Progenitor cell of endocrine pancreas (in vitro differentiated cells): Measurements from ENCODE around the gene TNFRSF1B. TPM values are rescaled to one million over a fixed set of nuclear protein-coding genes. Genes with fewer than 3 reads are reported as not detected.

ENCODE experiments used
- DNase-seq: peaks from one replicate; pipeline ENCODE4 v3.0.0; 2021; ENCODE audit warnings: low spot score; ENCODE audit not compliant: unreplicated experiment
- H3K27ac Mint-ChIP-seq: 2 replicates; pipeline ENCODE4 v1.8.0; 2021; ENCODE audit warnings: mild to moderate bottlenecking, moderate library complexity, mixed read lengths
- H3K27me3 Mint-ChIP-seq: 2 replicates; pipeline ENCODE4 v1.8.0; 2021; ENCODE audit warnings: mixed read lengths
- H3K36me3 Mint-ChIP-seq: 2 replicates; pipeline ENCODE4 v1.8.0; 2022; ENCODE audit warnings: mixed read lengths; ENCODE audit not compliant: insufficient read depth
- H3K4me1 Mint-ChIP-seq: 2 replicates; pipeline ENCODE4 v1.8.0; 2021; ENCODE audit warnings: low read depth, mixed read lengths
- H3K4me3 Mint-ChIP-seq: 2 replicates; pipeline ENCODE4 v1.8.0; 2021; ENCODE audit warnings: low read depth, mild to moderate bottlenecking, moderate library complexity, mixed read lengths
- H3K9me3 Mint-ChIP-seq: 2 replicates; pipeline ENCODE4 v1.8.0; 2021; ENCODE audit warnings: low read depth, mixed read lengths
- total RNA-seq: library from RNA; stranded (reverse); gene quantifications from 2 replicates; pipeline ENCODE4 v1.2.1, GENCODE V29; 2021
- TF ChIP-seq, protein P1 (sequence below): fragments of 200-600 bp; sonication (generic); IDR thresholded peaks from one replicate; pipeline ENCODE4 v1.5.0; 2021; ENCODE audit warnings: antibody characterized with exemption, mild to moderate bottlenecking; ENCODE audit not compliant: unreplicated experiment

The TNFRSF1B gene
- total RNA-seq, 1 donor from 2014 or later: not detected

DNA sequence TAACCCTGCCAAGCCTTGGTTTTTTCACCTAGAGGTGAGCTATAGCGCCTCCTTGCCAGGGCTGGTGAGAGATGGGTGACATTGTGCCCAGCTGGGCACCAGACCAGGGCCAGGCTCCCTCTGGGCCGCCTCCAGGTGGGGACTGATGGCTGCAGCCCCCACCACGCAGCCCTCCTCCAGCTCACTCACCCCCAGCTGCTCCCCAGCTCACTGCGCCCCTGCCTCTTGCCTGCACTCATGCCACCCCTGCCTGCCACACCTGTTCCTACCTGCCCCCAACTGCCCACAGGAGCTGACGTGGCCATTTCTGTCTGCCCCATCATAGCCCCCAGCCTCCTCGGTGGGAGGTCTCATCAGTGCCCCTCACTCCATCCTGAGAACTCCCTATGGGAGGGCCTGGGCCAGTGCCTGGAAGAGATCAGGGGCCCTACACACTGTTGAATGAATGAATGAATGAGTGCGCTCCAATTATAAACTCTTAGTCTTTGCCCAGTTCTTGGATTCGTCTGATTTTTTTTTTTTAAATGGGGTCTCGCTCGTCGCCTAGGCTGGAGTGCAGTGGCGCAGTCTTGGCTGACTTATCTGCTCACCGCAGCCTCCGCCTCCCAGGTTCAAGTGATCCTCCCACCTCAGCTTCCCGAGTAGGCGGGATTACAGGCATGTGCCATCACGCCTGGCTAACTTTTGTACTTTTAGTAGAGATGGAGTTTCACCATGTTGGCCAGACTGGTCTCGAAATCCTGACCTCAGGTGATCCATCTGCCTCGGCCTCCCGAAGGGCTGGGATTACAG lies 36.6 kb downstream of the TNFRSF1B start:
- TF ChIP-seq, protein P1, sequence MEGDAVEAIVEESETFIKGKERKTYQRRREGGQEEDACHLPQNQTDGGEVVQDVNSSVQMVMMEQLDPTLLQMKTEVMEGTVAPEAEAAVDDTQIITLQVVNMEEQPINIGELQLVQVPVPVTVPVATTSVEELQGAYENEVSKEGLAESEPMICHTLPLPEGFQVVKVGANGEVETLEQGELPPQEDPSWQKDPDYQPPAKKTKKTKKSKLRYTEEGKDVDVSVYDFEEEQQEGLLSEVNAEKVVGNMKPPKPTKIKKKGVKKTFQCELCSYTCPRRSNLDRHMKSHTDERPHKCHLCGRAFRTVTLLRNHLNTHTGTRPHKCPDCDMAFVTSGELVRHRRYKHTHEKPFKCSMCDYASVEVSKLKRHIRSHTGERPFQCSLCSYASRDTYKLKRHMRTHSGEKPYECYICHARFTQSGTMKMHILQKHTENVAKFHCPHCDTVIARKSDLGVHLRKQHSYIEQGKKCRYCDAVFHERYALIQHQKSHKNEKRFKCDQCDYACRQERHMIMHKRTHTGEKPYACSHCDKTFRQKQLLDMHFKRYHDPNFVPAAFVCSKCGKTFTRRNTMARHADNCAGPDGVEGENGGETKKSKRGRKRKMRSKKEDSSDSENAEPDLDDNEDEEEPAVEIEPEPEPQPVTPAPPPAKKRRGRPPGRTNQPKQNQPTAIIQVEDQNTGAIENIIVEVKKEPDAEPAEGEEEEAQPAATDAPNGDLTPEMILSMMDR: no peak
- DNase-seq: no peak
- H3K9me3 Mint-ChIP-seq: no peaks in the 10 kb centered on the region
- H3K36me3 Mint-ChIP-seq: no peaks in the 10 kb centered on the region
- peaks cover 1% of the 10 kb centered on the region for H3K4me1 Mint-ChIP-seq
- no peak overlapping the region for H3K4me3 Mint-ChIP-seq
- no peak overlapping the region for H3K27ac Mint-ChIP-seq
- H3K27me3 Mint-ChIP-seq: no peaks in the 10 kb centered on the region

DNA sequence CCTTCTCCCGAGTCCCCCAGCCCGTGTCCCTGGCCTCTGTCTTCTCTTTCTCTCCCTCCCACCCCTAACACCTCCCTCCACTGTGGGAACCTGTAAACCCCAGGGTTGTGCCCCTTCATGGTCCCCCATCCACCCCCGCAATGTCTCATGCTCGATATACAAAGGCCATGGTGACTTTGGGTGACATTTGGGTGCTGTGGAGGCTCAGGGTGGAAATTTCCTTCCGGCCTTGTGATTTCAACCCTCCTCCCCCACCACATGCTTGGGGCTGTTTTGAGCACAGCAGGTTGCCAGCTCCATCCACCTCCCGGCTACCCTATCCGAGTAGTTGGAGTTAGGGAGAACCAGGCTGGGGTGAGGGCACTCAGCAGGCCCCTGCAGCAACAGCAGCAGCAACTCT lies 37.3 kb downstream of the TNFRSF1B start:
- Mint-ChIP-seq H3K4me3 (no peak overlapping the region), H3K36me3 (no peaks in the 10 kb centered on the region), H3K27ac (no peak overlapping the region), H3K27me3 (no peaks in the 10 kb centered on the region), H3K9me3 (no peaks in the 10 kb centered on the region), H3K4me1 (peaks cover 4% of the 10 kb centered on the region)
- TF ChIP-seq, protein P1: no peak
- no peak for DNase-seq

DNA sequence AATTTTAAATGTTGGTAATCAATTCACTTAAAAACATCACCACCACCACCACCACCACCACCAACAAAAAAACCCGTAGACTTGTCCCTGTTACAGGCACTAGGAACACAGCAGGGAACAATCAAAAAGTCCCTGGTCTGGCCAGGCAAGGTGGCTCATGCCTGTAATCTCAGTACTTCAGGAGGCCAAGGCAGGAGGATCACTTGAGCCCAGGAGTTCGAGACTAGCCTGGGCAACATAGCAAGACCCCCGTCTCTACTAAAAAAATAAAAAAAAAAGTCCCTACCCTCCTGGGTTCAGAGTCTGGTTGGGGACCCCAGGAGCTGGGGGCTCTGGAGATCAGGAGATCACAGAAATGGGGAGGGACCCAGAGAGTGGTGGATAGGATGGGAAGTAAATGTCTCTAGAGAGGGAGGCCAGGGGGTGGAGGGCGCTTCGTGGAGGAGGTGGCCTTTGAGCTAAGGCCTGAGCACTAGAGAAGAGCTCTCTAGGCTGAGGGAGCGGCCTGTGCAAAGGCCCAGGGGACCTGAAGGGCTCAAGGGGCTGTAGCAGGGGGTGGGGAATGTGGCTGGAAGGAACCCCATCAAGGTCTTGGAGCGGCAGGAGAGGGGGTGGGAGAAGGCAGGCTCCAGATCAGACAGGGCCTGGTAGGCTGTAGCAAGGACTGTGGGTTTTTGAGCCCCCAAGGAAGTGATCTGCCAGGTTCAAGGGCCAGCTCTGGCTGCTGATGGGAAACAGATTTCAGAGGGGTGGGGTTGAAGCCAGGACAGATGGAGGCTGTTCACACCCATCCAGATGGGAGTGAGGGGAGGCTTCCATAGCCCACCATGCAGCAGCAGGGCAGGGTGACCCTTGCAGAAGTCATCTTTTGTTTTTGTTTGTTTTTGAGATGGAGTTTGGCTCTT lies 38.2 kb downstream of the TNFRSF1B start:
- TF ChIP-seq, protein P1: no peak
- no peaks in the 10 kb centered on the region for H3K27me3 Mint-ChIP-seq
- no peak overlapping the region for H3K4me3 Mint-ChIP-seq
- no peaks in the 10 kb centered on the region for H3K36me3 Mint-ChIP-seq
- DNase-seq: no peak
- H3K4me1 Mint-ChIP-seq: peaks cover 4% of the 10 kb centered on the region
- H3K9me3 Mint-ChIP-seq: no peaks in the 10 kb centered on the region
- H3K27ac Mint-ChIP-seq: no peak overlapping the region

DNA sequence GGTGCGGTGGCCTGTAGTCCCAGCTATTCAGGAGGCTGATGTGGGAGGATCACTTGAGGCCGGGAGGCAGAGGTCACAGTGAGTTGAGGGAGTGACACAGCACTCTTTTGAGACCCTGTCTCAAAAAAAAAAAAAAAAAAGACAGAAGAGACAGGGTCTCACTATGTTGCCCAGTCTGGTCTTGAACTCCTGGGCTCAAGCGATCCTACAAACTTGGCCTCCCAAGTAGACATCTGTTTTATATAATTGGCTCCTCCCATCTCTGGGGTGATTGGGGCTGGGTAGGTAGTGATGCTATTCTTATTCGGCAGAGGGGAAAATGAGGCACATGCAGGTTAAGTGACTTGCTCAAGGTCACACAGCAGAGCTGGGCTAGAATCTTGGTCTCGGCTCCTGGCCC lies 39.4 kb downstream of the TNFRSF1B start:
- Mint-ChIP-seq H3K27me3 (no peaks in the 10 kb centered on the region), H3K27ac (no peak overlapping the region), H3K36me3 (no peaks in the 10 kb centered on the region), H3K9me3 (no peaks in the 10 kb centered on the region), H3K4me1 (peaks cover 4% of the 10 kb centered on the region), H3K4me3 (no peak overlapping the region)
- DNase-seq: no peak
- TF ChIP-seq, protein P1: no peak

DNA sequence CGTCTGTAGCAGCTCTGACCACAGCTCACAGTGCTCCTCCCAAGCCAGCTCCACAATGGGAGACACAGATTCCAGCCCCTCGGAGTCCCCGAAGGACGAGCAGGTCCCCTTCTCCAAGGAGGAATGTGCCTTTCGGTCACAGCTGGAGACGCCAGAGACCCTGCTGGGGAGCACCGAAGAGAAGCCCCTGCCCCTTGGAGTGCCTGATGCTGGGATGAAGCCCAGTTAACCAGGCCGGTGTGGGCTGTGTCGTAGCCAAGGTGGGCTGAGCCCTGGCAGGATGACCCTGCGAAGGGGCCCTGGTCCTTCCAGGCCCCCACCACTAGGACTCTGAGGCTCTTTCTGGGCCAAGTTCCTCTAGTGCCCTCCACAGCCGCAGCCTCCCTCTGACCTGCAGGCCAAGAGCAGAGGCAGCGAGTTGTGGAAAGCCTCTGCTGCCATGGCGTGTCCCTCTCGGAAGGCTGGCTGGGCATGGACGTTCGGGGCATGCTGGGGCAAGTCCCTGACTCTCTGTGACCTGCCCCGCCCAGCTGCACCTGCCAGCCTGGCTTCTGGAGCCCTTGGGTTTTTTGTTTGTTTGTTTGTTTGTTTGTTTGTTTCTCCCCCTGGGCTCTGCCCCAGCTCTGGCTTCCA lies 40.1 kb downstream of the TNFRSF1B start:
- H3K27ac Mint-ChIP-seq: no peak overlapping the region
- peaks cover 4% of the 10 kb centered on the region for H3K4me1 Mint-ChIP-seq
- H3K4me3 Mint-ChIP-seq: no peak overlapping the region

More for the DNA sequence above, 40.1 kb downstream of the TNFRSF1B start:
- Mint-ChIP-seq H3K27me3 (no peaks in the 10 kb centered on the region), H3K9me3 (no peaks in the 10 kb centered on the region), H3K36me3 (no peaks in the 10 kb centered on the region)
- TF ChIP-seq, protein P1: no peak
- DNase-seq: no peak
